Glomerular visceral epithelial cell (primary cell): ENCODE data around the gene MCTP1.
A peak's percentile ranks its signal among the peaks of the same experiment; 100 is the strongest.
"Not testable (repeated sequence)": the region's sequence is repeated elsewhere in the genome, so short reads cannot be mapped to it uniquely, and the experiment has no call there.

Experiments used
- DNase-seq: peaks from one replicate; pipeline ENCODE4 v3.0.0-alpha.2; 2016; ENCODE audit errors: extremely low spot score

The MCTP1 gene

GRCh38 chr5:94959279-94959678 lies 325.6 kb downstream of the MCTP1 start:
- DNase-seq = not testable (repeated sequence)

- DNase-seq = no peak
These were observed 339.2 kb downstream of the MCTP1 start for GRCh38 chr5:94945656-94946055.

- DNase-seq = no peak
These were observed 340.7 kb downstream of the MCTP1 start for GRCh38 chr5:94944160-94944559.

DNA sequence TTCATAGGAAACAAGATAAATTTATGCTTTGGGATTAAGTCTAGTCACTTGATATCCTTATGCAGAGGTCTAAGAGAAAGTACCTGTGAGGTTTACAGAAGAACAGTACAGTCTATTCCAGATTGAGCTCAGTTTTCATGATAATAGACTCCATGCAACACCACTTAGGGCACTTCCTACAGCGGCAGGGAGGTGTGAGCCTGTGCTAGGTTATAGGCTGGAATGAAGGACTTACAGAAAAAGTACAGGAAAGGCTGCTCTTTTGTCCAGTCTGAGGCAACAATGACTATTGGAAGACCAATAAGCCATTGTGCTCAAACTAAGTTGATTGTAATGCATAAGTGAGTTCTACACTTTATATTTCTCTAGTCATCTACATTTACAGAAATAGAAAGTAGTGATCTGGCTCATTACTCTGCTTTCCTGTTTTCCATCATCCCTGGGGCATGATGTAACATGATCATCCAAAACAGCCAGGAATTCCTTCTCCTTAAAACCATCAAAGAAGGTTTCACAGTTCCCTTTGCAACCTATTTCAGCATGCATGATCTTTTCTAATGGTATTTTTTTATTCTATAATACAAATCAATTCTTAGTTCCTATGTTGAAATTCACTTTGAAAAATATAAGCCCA lies 343.7 kb downstream of the MCTP1 start:
- no peak for DNase-seq

DNA sequence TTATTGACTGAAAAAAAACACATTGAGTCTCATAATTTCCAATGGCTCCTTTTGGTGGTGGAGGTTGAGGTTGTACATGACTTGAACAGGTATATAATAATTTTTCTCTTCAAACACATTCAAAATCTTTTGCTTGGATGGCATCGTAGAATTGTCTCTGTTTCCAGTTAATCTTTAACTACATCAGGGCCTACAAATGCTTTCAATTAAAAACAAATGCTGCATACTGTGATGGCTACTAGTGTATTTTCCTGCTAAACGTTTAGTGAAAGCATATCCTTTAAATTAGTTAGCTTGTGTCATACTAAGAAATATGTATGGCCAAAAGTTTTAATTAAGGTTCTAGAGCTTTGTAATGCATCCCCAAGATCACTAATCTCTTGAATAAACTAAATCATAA lies 352.6 kb downstream of the MCTP1 start:
- DNase-seq = no peak

DNA sequence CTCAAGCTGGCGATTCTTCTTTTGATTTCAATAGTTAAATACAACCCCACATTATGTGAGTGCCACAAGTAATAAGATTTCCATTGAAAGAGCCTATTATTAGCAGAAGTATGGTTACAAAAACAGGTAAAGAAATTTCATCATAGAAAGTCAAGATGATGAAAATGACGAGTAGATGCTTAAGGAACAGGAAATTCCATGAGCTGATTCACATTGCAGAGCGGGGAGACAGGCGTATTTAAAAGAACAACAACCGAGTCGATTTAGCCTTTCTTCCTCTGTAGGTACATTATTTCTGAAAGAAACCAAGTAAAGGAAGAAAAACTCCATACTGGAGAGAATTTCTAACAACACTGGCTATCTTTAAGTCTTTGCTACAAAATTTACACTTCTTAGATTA lies 356.0 kb downstream of the MCTP1 start:
- DNase-seq = no peak

DNA sequence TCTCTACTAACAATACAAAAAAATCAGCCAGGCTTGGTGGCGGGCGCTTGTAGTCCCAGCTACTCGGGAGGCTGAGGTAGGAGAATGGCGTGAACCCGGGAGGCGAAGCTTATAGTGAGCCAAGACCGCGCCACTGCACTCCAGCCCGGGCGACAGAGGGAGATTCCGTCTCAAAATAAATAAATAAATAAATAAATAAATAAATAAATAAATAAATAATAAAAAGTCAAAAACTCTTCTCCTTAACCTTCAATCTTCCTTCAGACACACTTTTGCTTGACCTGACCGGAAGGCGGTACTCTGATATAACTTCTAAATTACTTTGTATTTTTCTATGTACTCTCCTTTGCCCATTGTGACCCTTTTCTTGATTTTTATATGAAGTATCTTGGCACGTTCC lies 364.3 kb downstream of the MCTP1 start:
- no peak for DNase-seq

DNA sequence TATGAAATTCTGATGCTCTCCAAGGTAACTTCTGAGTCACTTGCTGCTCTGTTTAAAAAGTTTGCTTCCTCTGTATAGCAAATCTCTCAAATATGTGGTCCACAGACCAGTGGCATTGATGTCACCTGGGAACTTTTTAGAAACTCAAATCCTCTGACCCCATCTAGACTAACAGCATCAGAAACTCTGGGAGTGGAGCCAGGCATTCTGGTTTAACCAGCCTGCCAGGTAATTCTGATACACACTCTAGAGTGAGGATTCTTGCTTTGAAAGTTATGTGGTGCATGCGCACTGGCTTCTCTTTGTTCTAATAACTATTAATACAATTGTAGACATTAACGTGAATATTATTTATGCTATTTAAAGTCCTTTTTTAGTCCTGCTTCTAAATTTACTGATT lies 368.3 kb downstream of the MCTP1 start:
- no peak for DNase-seq

- no peak for DNase-seq
These were observed 373.6 kb downstream of the MCTP1 start for GRCh38 chr5:94911276-94911675.

DNA sequence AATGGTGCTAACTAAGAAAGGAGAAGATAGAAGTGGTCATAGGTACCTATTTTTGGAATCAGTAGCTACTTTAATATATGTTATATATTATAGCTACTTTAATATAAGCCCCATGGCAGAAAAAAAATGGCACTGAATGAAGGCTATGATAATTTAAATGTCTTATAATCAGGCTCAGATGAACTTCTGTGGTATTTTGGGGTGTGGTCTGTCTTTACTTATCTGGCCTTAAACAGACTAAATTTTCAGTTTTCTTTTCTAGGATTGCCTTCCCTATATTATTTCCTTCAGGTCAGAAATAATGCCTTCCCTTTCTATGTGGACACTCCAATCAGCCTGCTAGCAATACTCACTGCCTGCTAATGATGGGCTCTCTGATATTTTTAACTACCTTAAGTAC lies 374.2 kb downstream of the MCTP1 start:
- no peak for DNase-seq

DNA sequence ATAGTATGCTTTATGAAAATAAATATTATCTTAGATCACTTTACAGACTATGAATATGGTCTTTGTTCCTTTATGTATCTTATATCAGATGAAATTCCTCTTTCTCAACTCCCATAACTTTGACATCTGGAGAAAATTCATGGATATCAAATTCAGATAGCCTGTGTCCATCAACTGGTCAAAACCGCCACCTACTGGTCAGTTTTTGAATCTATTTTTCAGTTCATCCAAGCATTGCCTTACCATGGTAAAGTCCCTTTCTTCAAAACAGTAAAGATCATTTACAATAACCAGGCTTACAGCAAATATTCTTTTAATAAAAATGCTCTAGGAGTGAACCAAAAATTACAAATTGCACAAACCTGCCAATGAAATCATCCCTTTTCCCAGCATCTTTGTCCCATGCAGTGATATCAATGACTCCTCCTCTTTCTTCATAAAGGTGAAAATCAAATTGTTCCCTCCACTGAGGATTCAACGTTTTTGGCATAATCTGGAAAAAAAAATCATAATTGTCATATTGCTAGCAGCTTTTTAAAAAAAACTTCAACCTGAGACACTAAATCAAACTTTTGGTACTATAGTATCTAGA lies 375.9 kb downstream of the MCTP1 start:
- peak; percentile 58 for DNase-seq

GRCh38 chr5:94906750-94907149 lies 378.1 kb downstream of the MCTP1 start:
- no peak for DNase-seq

DNA sequence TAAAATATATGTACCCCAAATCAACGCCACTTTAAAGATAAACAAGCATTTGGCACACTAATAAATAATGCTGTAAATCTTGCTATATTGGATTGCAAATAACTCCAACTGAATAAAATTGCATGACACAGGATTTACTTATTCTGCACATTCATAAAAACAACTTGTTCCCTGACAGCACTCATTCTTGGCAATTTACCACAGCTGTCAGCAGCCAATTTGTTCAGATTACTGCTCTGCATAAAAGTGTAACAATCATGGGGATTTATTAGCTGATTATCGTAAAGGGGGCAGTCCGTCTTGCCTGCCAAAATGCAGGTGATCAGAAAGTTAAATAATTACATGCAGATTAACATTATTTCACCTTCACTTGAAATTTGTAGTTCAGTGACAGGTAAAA lies 381.2 kb downstream of the MCTP1 start:
- DNase-seq = no peak

GRCh38 chr5:94901191-94901979 lies 383.5 kb downstream of the MCTP1 start:
- DNase-seq = peak; percentile 68

DNA sequence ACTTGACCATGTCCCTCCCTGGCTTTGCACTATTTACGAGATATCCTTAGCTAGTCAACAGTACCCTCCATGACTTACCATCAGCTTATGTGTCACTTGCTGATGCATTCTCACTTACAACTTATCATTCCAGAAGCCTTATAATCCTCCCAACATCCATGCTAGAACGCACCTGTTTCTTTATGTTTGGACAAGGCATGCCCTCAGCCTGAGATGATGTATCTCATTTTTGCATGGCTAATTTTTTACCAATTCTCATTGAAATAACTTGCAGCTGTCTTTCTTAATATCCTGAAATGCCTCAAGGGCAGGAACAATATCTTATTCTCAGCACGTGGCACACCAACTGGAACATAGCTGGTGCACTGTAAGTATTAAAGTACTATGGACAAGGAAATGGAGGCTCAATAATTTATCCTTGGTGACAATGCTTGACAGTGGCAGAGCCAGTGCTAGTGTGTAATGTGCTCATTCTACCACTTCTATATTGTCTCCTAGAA lies 384.8 kb downstream of the MCTP1 start:
- DNase-seq = no peak

DNA sequence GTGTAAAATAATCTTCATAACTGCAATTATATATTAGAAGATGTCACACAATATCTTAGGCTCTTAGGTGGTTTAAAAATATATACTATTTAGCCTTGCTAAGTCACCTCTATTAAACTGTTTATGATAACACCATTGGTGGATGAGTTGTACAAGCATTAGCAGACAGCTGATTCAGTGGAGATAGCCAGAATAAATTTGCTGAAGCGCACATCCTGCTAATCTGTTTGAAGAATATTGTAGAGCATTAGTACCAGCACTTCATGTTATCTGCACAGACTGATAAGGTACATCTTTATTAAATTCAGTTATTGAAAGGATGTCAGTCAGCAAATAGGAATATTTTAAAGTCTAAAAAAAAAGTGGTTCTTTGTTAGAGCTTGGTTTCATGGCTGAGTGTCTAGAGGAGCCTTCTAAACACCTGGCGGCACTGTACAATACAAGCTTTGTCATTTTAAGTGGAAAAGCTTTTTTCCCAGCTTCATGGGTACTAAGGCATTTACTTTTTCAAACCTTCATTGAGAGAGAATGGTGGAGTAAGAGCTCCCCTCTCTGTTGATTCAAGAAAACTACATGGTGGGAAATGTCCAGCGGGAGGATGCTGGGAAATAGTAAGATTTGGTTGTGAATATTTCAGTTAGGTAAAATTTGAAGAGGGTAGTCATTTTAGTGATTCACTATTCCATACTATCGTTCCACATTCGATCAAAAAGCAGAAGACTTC lies 391.3 kb downstream of the MCTP1 start:
- DNase-seq = peak; percentile 24

GRCh38 chr5:94891972-94892371 lies 392.9 kb downstream of the MCTP1 start:
- DNase-seq = no peak

GRCh38 chr5:94891565-94891964 lies 393.3 kb downstream of the MCTP1 start:
- DNase-seq = no peak

- no peak for DNase-seq
These were observed 394.0 kb downstream of the MCTP1 start for GRCh38 chr5:94890907-94891306.

GRCh38 chr5:94888674-94889073 lies 396.2 kb downstream of the MCTP1 start:
- no peak for DNase-seq

- no peak for DNase-seq
These were observed 399.0 kb downstream of the MCTP1 start for GRCh38 chr5:94885931-94886330.

DNA sequence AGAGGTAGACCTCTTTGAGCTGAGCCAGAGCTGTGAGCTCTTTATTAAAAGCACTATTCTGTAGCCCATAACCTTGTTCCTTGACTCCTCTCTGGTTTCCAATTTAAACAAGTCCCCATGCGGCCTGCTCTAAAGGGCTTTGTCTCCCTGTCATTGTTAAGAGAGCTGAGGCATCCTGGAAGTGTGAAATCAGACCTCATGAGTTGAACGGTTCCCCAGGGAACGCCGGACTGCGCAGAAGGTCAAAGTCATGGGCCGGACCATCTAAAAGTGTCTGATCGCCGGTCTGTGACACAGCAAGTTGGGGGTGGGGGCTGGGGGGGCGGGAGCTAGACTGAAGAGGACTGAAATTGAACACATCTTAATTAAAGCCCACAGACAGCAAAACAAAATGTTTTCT lies 400.6 kb downstream of the MCTP1 start:
- no peak for DNase-seq
